ENCODE measurements around the gene SRPK1.
A peak's percentile ranks its signal among the peaks of the same experiment; 100 is the strongest.

Gene SRPK1

GRCh38 chr6:35955071-35955470 is 34.2 kb upstream of the SRPK1 start:
- Histone ChIP-seq H3K4me1 (ENCODE audit: insufficient read depth, poor library complexity, severe bottlenecking) (peaks cover 9% of the 10 kb centered on the region), H3K27ac (ENCODE audit: poor library complexity, severe bottlenecking) (no peak overlapping the region), H3K27me3 (ENCODE audit: insufficient read depth, poor library complexity, severe bottlenecking) (no peaks in the 10 kb centered on the region), H3K4me3 (ENCODE audit: severe bottlenecking) (no peak overlapping the region), H3K36me3 (ENCODE audit: low read depth) (no peaks in the 10 kb centered on the region), H3K9me3 (ENCODE audit: severe bottlenecking) (no peaks in the 10 kb centered on the region)
- no peak for DNase-seq (ENCODE audit: low spot score)
- peak; percentile 78 for ATAC-seq (ENCODE audit: low read depth)
- no peak for TF ChIP-seq CTCF (IDR thresholded peaks at IDR 0.05; ENCODE audit: poor library complexity, severe bottlenecking)

- no peaks in the 10 kb centered on the region for H3K9me3 ChIP-seq (ENCODE audit: severe bottlenecking)
- H3K27me3 ChIP-seq (ENCODE audit: insufficient read depth, poor library complexity, severe bottlenecking): no peaks in the 10 kb centered on the region
- DNase-seq (ENCODE audit: low spot score) (no peak), ATAC-seq (ENCODE audit: low read depth) (peak; percentile 32; the same call in 2 of the 3 replicates)
- H3K27ac ChIP-seq (ENCODE audit: poor library complexity, severe bottlenecking): no peak overlapping the region
- peaks cover 9% of the 10 kb centered on the region for H3K4me1 ChIP-seq (ENCODE audit: insufficient read depth, poor library complexity, severe bottlenecking)
- TF ChIP-seq CTCF (IDR thresholded peaks at IDR 0.05; ENCODE audit: poor library complexity, severe bottlenecking): no peak
- H3K4me3 ChIP-seq (ENCODE audit: severe bottlenecking): no peak overlapping the region
- H3K36me3 ChIP-seq (ENCODE audit: low read depth): no peaks in the 10 kb centered on the region
These were observed 33.4 kb upstream of the SRPK1 start for GRCh38 chr6:35954333-35954732.

GRCh38 chr6:35948725-35949124 is 27.8 kb upstream of the SRPK1 start:
- ATAC-seq (ENCODE audit: low read depth) (no peak), DNase-seq (ENCODE audit: low spot score) (no peak)
- H3K36me3 ChIP-seq (ENCODE audit: low read depth): no peaks in the 10 kb centered on the region
- no peaks in the 10 kb centered on the region for H3K9me3 ChIP-seq (ENCODE audit: severe bottlenecking)
- H3K4me1 ChIP-seq (ENCODE audit: insufficient read depth, poor library complexity, severe bottlenecking): peaks cover 5% of the 10 kb centered on the region
- no peak for TF ChIP-seq CTCF (IDR thresholded peaks at IDR 0.05; ENCODE audit: poor library complexity, severe bottlenecking)
- H3K4me3 ChIP-seq (ENCODE audit: severe bottlenecking): no peak overlapping the region
- no peaks in the 10 kb centered on the region for H3K27me3 ChIP-seq (ENCODE audit: insufficient read depth, poor library complexity, severe bottlenecking)
- no peak overlapping the region for H3K27ac ChIP-seq (ENCODE audit: poor library complexity, severe bottlenecking)

GRCh38 chr6:35945650-35946025 is 24.7 kb upstream of the SRPK1 start:
- ATAC-seq (ENCODE audit: low read depth) (no peak), DNase-seq (ENCODE audit: low spot score) (no peak)
- Histone ChIP-seq H3K27me3 (ENCODE audit: insufficient read depth, poor library complexity, severe bottlenecking) (no peaks in the 10 kb centered on the region), H3K27ac (ENCODE audit: poor library complexity, severe bottlenecking) (no peak overlapping the region), H3K4me1 (ENCODE audit: insufficient read depth, poor library complexity, severe bottlenecking) (no peaks in the 10 kb centered on the region), H3K9me3 (ENCODE audit: severe bottlenecking) (no peaks in the 10 kb centered on the region), H3K36me3 (ENCODE audit: low read depth) (no peaks in the 10 kb centered on the region), H3K4me3 (ENCODE audit: severe bottlenecking) (no peak overlapping the region)
- TF ChIP-seq CTCF (IDR thresholded peaks at IDR 0.05; ENCODE audit: poor library complexity, severe bottlenecking): no peak

- Histone ChIP-seq H3K4me1 (ENCODE audit: insufficient read depth, poor library complexity, severe bottlenecking) (no peaks in the 10 kb centered on the region), H3K27ac (ENCODE audit: poor library complexity, severe bottlenecking) (no peak overlapping the region), H3K9me3 (ENCODE audit: severe bottlenecking) (no peaks in the 10 kb centered on the region), H3K36me3 (ENCODE audit: low read depth) (no peaks in the 10 kb centered on the region), H3K4me3 (ENCODE audit: severe bottlenecking) (no peak overlapping the region), H3K27me3 (ENCODE audit: insufficient read depth, poor library complexity, severe bottlenecking) (no peaks in the 10 kb centered on the region)
- DNase-seq (ENCODE audit: low spot score): no peak
- TF ChIP-seq CTCF (IDR thresholded peaks at IDR 0.05; ENCODE audit: poor library complexity, severe bottlenecking): no peak
- no peak for ATAC-seq (ENCODE audit: low read depth)
These were observed 22.5 kb upstream of the SRPK1 start for GRCh38 chr6:35943390-35943789.
